SK-N-SH (cell line): ENCODE measurements around the gene FCHSD2. TPM values are rescaled to one million over a fixed set of nuclear protein-coding genes. Genes with fewer than 3 reads are reported as not detected.

Experiments used
- CTCF ChIA-PET: fragments of 300-600, 350-600 bp; formaldehyde crosslinking; extraction: SDS; loops from one replicate; lab custom pipeline; 2021; lab: Yijun Ruan, JAX
- POLR2A ChIA-PET: fragments of 350-600 bp; sonication (Branson Sonifier 250); formaldehyde crosslinking; extraction: SDS; loops from one replicate; lab custom pipeline; 2020; ENCODE audit warnings: antibody characterized with exemption, inconsistent platforms; lab: Yijun Ruan, JAX
- DNase-seq: peaks from one replicate; pipeline ENCODE4 v3.0.0; 2012
- H2AFZ ChIP-seq: fragments of 200-600 bp; sonication (generic); 2 replicates; pipeline ENCODE4 v1.8.1; 2016; ENCODE audit warnings: antibody characterized with exemption, mild to moderate bottlenecking, low read depth
- H3F3A ChIP-seq: fragments of 200-600 bp; sonication (generic); replicated peaks from 2 replicates; pipeline ENCODE3; 2016; ENCODE audit warnings: antibody characterized with exemption, mild to moderate bottlenecking; ENCODE audit not compliant: insufficient read depth
- H3K27ac ChIP-seq, 2 experiments: fragments of 200-500 bp in 1 of 2; fragments of 200-600 bp in 1 of 2; sonication (Bioruptor generic) in 1 of 2; sonication (generic), shearing (Covaris generic) in 1 of 2; 2 replicates each; pipeline versions ENCODE4 v1.5.1 to v1.6.1; 2014 to 2016; ENCODE audit warnings: low read depth in 2 of 2, inconsistent platforms in 1 of 2, low read length in 1 of 2, mild to moderate bottlenecking in 1 of 2, mixed read lengths in 1 of 2
- H3K27me3 ChIP-seq: fragments of 200-600 bp; sonication (generic), shearing (Covaris generic); 2 replicates; pipeline ENCODE4 v1.6.1; 2016; ENCODE audit warnings: mixed run types; ENCODE audit not compliant: insufficient read depth
- H3K36me3 ChIP-seq, 2 experiments: fragments of 200-500 bp in 1 of 2; fragments of 200-600 bp in 1 of 2; sonication (Bioruptor generic) in 1 of 2; sonication (generic) in 1 of 2; replicated peaks in 1 of 2; 2 replicates each; pipeline versions ENCODE3 to v1.5.1; 2014 to 2016; ENCODE audit warnings: low read length in 1 of 2, mild to moderate bottlenecking in 1 of 2; ENCODE audit not compliant: insufficient read depth in 2 of 2, control insufficient read depth in 1 of 2
- H3K4me1 ChIP-seq, 2 experiments: fragments of 200-500 bp in 1 of 2; fragments of 200-600 bp in 1 of 2; sonication (Bioruptor generic) in 1 of 2; sonication (generic), shearing (Covaris generic) in 1 of 2; 2 replicates each; pipeline versions ENCODE4 v1.5.1 to v1.6.1; 2014 to 2016; ENCODE audit warnings: low read depth in 1 of 2, low read length in 1 of 2, mixed run types in 1 of 2; ENCODE audit not compliant: insufficient read depth in 2 of 2, control insufficient read depth in 1 of 2
- H3K4me2 ChIP-seq: fragments of 200-600 bp; sonication (generic), shearing (Covaris generic); 2 replicates; pipeline ENCODE4 v1.6.1; 2017; ENCODE audit warnings: mixed run types
- H3K4me3 ChIP-seq, 2 experiments: fragments of 200-500 bp in 1 of 2; fragments of 200-600 bp in 1 of 2; sonication (Bioruptor generic) in 1 of 2; sonication (generic), shearing (Covaris generic) in 1 of 2; 2 replicates each; pipeline versions ENCODE4 v1.5.1 to v1.8.1; 2014 to 2016; ENCODE audit warnings: low read depth in 2 of 2, inconsistent platforms in 1 of 2, low read length in 1 of 2, mild to moderate bottlenecking in 1 of 2, mixed read lengths in 1 of 2, moderate library complexity in 1 of 2
- H3K79me2 ChIP-seq: fragments of 200-600 bp; sonication (generic); 2 replicates; pipeline ENCODE4 v1.8.1; 2017; ENCODE audit warnings: mild to moderate bottlenecking; ENCODE audit not compliant: insufficient read depth
- H3K9ac ChIP-seq: fragments of 200-600 bp; sonication (generic); 2 replicates; pipeline ENCODE4 v1.6.1; 2017; ENCODE audit warnings: mixed run types
- H3K9me2 ChIP-seq: fragments of 200-600 bp; sonication (generic); 2 replicates; pipeline ENCODE4 v1.6.1; 2017; ENCODE audit warnings: mixed run types
- H3K9me3 ChIP-seq: fragments of 200-600 bp; sonication (generic); 2 replicates; pipeline ENCODE4 v1.6.1; 2017; ENCODE audit warnings: mixed run types, mild to moderate bottlenecking, moderate library complexity
- H4K20me1 ChIP-seq: fragments of 200-600 bp; sonication (generic); 2 replicates; pipeline ENCODE4 v1.6.1; 2017; ENCODE audit warnings: mild to moderate bottlenecking, mixed run types; ENCODE audit not compliant: insufficient read depth
- CHD2 ChIP-seq: fragments of 150-350 bp; IDR thresholded peaks from 2 replicates; pipeline ENCODE4 v1.6.1; 2018; ENCODE audit warnings: low read length; ENCODE audit not compliant: partially characterized antibody
- EP300 ChIP-seq, 2 experiments: IDR thresholded peaks; 2 replicates each; pipeline versions ENCODE4 v1.4.0 to v1.6.1; 2012; ENCODE audit warnings: borderline replicate concordance in 1 of 2, low read depth in 1 of 2, low read length in 1 of 2
- FOSL2 ChIP-seq: IDR thresholded peaks from 2 replicates; pipeline ENCODE4 v1.4.0; 2012; ENCODE audit warnings: low read depth, mild to moderate bottlenecking, moderate library complexity, borderline replicate concordance
- FOXJ3 ChIP-seq: sonication (generic); formaldehyde crosslinking; IDR thresholded peaks from 2 replicates; pipeline ENCODE4 v1.5.1; 2020; ENCODE audit warnings: mild to moderate bottlenecking, missing genetic modification reagents
- GABPA ChIP-seq: IDR thresholded peaks from 2 replicates; pipeline ENCODE4 v1.4.0; 2012; ENCODE audit warnings: low read depth, mild to moderate bottlenecking
- GATA2 ChIP-seq: sonication (generic); formaldehyde crosslinking; IDR thresholded peaks from 2 replicates; pipeline ENCODE4 v1.5.0; 2020; ENCODE audit warnings: mild to moderate bottlenecking, missing genetic modification reagents
- JUND ChIP-seq: IDR thresholded peaks from 2 replicates; pipeline ENCODE4 v1.4.0; 2012
- PBX3 ChIP-seq: IDR thresholded peaks from 2 replicates; pipeline ENCODE4; 2012
- RAD21 ChIP-seq: IDR thresholded peaks from 2 replicates; pipeline ENCODE4 v1.6.1; 2012; ENCODE audit warnings: mild to moderate bottlenecking, low read length
- RCOR1 ChIP-seq: fragments of 150-350 bp; IDR thresholded peaks from 2 replicates; pipeline ENCODE4 v1.6.1; 2017; ENCODE audit warnings: antibody characterized with exemption, low read length
- RFX5 ChIP-seq: IDR thresholded peaks from 2 replicates; pipeline ENCODE4 v1.6.1; 2012; ENCODE audit warnings: mild to moderate bottlenecking, improper control_type of control experiment, low read length
- RXRA ChIP-seq: IDR thresholded peaks from 2 replicates; pipeline ENCODE4 v1.4.0; 2012; ENCODE audit warnings: low read depth, mild to moderate bottlenecking, borderline replicate concordance
- SMC3 ChIP-seq: IDR thresholded peaks from 2 replicates; pipeline ENCODE4 v1.6.1; 2012; ENCODE audit warnings: low read depth, low read length, improper control_type of control experiment
- TCF12 ChIP-seq: IDR thresholded peaks from 2 replicates; pipeline ENCODE4 v1.4.0; 2012
- TEAD4 ChIP-seq: IDR thresholded peaks from 2 replicates; pipeline ENCODE4 v1.4.0; 2012; ENCODE audit warnings: mild to moderate bottlenecking, borderline replicate concordance; ENCODE audit not compliant: insufficient read depth
- USF1 ChIP-seq: IDR thresholded peaks from 2 replicates; pipeline ENCODE4 v1.4.0; 2012; ENCODE audit warnings: low read depth, borderline replicate concordance
- WGBS: methylation state at CpG from one replicate; pipeline ENCODE4 v1.1.6; 2017; ENCODE audit warnings: low lambda C conversion rate; 5-methylcytosine and 5-hydroxymethylcytosine counted together
- polyA plus RNA-seq, 3 experiments: library from polyadenylated mRNA; depleted of rRNA; stranded (reverse); fragments of >200 nt; gene quantifications; 2 replicates each; pipeline ENCODE4 v1.2.3, GENCODE V29; 2012
- TF ChIP-seq, protein P1 (sequence below): fragments of 200-600 bp; sonication (generic); IDR thresholded peaks from 2 replicates; pipeline ENCODE4 v1.6.1; 2017; ENCODE audit warnings: antibody characterized with exemption, mild to moderate bottlenecking, moderate library complexity
- TF ChIP-seq, protein P2 (sequence below): fragments of 150-350 bp; IDR thresholded peaks from 2 replicates; pipeline ENCODE4 v1.6.1; 2016; ENCODE audit warnings: mild to moderate bottlenecking, low read depth, low read length
- TF ChIP-seq, protein P3 (sequence below): IDR thresholded peaks from 2 replicates; pipeline ENCODE4 v1.6.1; 2012; ENCODE audit warnings: mild to moderate bottlenecking, low read depth, low read length, moderate library complexity

The FCHSD2 gene
- polyA plus RNA-seq, 1 of the 3 experiments (the other 2 are of a cell fraction) = 10.4 TPM

DNA sequence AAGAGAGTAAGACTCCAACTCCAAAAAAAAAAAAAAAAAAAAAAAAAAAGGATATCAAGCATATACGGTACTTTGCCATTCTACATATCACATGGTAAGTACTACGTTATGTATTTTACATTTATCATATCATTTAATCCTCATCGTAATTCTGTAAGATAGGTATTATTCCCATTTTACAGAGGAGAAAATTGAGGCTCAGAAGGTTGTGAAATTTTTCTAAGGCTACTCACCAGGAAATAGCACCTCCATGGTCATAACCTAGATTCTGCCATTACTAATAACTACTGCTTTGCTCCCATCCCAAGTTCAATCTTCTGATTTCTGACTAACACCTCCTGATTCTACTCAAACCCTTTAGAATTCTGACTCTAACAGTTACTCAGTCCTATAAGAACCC lies 138.0 kb downstream of the FCHSD2 start (continued):
- TF ChIP-seq RAD21 (no peak), SMC3 (no peak), GABPA (no peak), RXRA (no peak), RCOR1 (no peak), TEAD4 (no peak), CHD2 (no peak)
- TF ChIP-seq, protein P1, sequence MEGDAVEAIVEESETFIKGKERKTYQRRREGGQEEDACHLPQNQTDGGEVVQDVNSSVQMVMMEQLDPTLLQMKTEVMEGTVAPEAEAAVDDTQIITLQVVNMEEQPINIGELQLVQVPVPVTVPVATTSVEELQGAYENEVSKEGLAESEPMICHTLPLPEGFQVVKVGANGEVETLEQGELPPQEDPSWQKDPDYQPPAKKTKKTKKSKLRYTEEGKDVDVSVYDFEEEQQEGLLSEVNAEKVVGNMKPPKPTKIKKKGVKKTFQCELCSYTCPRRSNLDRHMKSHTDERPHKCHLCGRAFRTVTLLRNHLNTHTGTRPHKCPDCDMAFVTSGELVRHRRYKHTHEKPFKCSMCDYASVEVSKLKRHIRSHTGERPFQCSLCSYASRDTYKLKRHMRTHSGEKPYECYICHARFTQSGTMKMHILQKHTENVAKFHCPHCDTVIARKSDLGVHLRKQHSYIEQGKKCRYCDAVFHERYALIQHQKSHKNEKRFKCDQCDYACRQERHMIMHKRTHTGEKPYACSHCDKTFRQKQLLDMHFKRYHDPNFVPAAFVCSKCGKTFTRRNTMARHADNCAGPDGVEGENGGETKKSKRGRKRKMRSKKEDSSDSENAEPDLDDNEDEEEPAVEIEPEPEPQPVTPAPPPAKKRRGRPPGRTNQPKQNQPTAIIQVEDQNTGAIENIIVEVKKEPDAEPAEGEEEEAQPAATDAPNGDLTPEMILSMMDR = no peak

GRCh38 chr11:73003088-73003487 lies 139.0 kb downstream of the FCHSD2 start:
- Histone ChIP-seq H3K9ac (no peak overlapping the region), H3K9me2 (no peaks in the 10 kb centered on the region), H3K9me3 (no peaks in the 10 kb centered on the region), H3K36me3 (peaks cover 0 to 5% of the 10 kb centered on the region in 2 experiments), H2AFZ (no peak overlapping the region), H3K4me2 (no peak overlapping the region), H3K79me2 (no peaks in the 10 kb centered on the region; the same call in 1 of the 2 replicates), H3K4me3 (no peak overlapping the region), H3K27ac (no peak overlapping the region), H3F3A (no peaks in the 10 kb centered on the region), H3K27me3 (no peaks in the 10 kb centered on the region), H3K4me1 (no peaks in the 10 kb centered on the region; a peak in 2 of 4 replicates), H4K20me1 (0 out of 2 replicates have a peak, but pooled peaks cover 6% of the 10 kb centered on the region)
- no peak for DNase-seq
- ChIA-PET CTCF (no interaction called here), POLR2A (no interaction called here)
- TF ChIP-seq GATA2 (CRISPR knock-in tag) = no peak

DNA sequence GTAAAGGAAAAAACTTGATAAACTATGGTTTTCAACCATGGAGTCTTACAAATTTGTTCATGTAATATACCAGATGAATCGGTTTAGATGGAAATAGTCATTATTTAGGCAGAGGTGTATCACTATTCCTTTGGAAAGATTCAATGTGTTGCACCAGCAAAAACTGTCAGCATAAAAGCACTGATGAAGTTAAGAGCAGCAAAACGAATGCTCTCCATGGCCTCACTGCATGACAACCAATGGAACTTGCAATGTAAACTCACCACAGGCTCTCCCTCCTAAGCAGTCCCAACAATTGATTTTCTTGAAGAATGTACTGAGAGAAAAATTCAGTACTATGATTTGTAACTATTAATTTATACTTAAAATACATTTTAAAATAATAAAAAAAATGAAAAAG lies 139.9 kb downstream of the FCHSD2 start:
- H3K9me3 ChIP-seq = no peaks in the 10 kb centered on the region
- peaks cover 0 to 5% of the 10 kb centered on the region in 2 experiments for H3K36me3 ChIP-seq
- H3K4me2 ChIP-seq = no peak overlapping the region
- no peaks in the 10 kb centered on the region for H3K27me3 ChIP-seq
- CTCF ChIA-PET = no interaction called here
- H3K9me2 ChIP-seq = no peaks in the 10 kb centered on the region
- no peak overlapping the region for H2AFZ ChIP-seq
- H3K9ac ChIP-seq = no peak overlapping the region
- no peaks in the 10 kb centered on the region for H3F3A ChIP-seq
- POLR2A ChIA-PET = no interaction called here
- 0 out of 2 replicates have a peak, but pooled peaks cover 6% of the 10 kb centered on the region for H4K20me1 ChIP-seq
- no peaks in the 10 kb centered on the region; the same call in 1 of the 2 replicates for H3K79me2 ChIP-seq
- no peak overlapping the region for H3K4me3 ChIP-seq
- H3K4me1 ChIP-seq = no peaks in the 10 kb centered on the region; a peak in 2 of 4 replicates
- WGBS = 80% methylated on average over 2 of the region's 2 CpGs
- DNase-seq = no peak
- H3K27ac ChIP-seq = no peak overlapping the region
- TF ChIP-seq, protein P2, sequence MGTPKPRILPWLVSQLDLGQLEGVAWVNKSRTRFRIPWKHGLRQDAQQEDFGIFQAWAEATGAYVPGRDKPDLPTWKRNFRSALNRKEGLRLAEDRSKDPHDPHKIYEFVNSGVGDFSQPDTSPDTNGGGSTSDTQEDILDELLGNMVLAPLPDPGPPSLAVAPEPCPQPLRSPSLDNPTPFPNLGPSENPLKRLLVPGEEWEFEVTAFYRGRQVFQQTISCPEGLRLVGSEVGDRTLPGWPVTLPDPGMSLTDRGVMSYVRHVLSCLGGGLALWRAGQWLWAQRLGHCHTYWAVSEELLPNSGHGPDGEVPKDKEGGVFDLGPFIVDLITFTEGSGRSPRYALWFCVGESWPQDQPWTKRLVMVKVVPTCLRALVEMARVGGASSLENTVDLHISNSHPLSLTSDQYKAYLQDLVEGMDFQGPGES = no peak
- TF ChIP-seq EP300 (IDR thresholded peaks at IDR 0.05; ENCODE audit: borderline replicate concordance in 1 of 2, low read depth in 1 of 2, low read length in 1 of 2) = no peak
- TF ChIP-seq TCF12 = no peak
- no peak for TF ChIP-seq RFX5
- no peak for TF ChIP-seq PBX3
- TF ChIP-seq FOSL2 = no peak
- TF ChIP-seq JUND = no peak
- no peak for TF ChIP-seq USF1
- TF ChIP-seq, protein P3, sequence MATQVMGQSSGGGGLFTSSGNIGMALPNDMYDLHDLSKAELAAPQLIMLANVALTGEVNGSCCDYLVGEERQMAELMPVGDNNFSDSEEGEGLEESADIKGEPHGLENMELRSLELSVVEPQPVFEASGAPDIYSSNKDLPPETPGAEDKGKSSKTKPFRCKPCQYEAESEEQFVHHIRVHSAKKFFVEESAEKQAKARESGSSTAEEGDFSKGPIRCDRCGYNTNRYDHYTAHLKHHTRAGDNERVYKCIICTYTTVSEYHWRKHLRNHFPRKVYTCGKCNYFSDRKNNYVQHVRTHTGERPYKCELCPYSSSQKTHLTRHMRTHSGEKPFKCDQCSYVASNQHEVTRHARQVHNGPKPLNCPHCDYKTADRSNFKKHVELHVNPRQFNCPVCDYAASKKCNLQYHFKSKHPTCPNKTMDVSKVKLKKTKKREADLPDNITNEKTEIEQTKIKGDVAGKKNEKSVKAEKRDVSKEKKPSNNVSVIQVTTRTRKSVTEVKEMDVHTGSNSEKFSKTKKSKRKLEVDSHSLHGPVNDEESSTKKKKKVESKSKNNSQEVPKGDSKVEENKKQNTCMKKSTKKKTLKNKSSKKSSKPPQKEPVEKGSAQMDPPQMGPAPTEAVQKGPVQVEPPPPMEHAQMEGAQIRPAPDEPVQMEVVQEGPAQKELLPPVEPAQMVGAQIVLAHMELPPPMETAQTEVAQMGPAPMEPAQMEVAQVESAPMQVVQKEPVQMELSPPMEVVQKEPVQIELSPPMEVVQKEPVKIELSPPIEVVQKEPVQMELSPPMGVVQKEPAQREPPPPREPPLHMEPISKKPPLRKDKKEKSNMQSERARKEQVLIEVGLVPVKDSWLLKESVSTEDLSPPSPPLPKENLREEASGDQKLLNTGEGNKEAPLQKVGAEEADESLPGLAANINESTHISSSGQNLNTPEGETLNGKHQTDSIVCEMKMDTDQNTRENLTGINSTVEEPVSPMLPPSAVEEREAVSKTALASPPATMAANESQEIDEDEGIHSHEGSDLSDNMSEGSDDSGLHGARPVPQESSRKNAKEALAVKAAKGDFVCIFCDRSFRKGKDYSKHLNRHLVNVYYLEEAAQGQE = no peak
- no peak for TF ChIP-seq GABPA
- no peak for TF ChIP-seq FOXJ3 (CRISPR knock-in tag)
